K562 (cell line): ENCODE data around the gene TEX101. TPM values are rescaled to one million over a fixed set of nuclear protein-coding genes. Genes with fewer than 3 reads are reported as not detected.

Source experiments
- CEBPB ChIP-seq: fragments of 450-650 bp; IDR thresholded peaks from 2 replicates; pipeline ENCODE4 v1.6.1; 2016; ENCODE audit warnings: missing genetic modification characterization, missing compliant biosample characterization
- FOSL1 ChIP-seq: fragments of 200-800 bp; sonication (Bioruptor generic); conservative IDR thresholded peaks from 2 replicates; pipeline ENCODE4 v1.6.1; 2016; ENCODE audit warnings: missing genetic modification characterization, missing compliant biosample characterization
- KLF1 ChIP-seq: fragments of 450-650 bp; IDR thresholded peaks from 2 replicates; pipeline ENCODE4 v1.6.1; 2016; ENCODE audit warnings: missing genetic modification characterization, missing compliant biosample characterization
- MAFG ChIP-seq: fragments of 450-650 bp; conservative IDR thresholded peaks from 2 replicates; pipeline ENCODE4 v1.6.1; 2016; ENCODE audit warnings: missing genetic modification characterization, missing compliant biosample characterization
- TEAD2 ChIP-seq: fragments of 450-650 bp; IDR thresholded peaks from 2 replicates; pipeline ENCODE4 v1.6.1; 2016; ENCODE audit warnings: missing genetic modification characterization, control low read depth, missing compliant biosample characterization
- ZFP30 ChIP-seq: fragments of 250-450 bp; sonication (Bioruptor Pico); IDR thresholded peaks from 2 replicates; pipeline ENCODE4 v1.8.0; 2022; ENCODE audit warnings: moderate library complexity, mild to moderate bottlenecking, inconsistent platforms, borderline replicate concordance
- polyA plus RNA-seq, 8 experiments: library from polyadenylated mRNA; depleted of rRNA in 4 of 8; stranded (reverse) in 5 of 8; unstranded in 3 of 8; fragments of >200 nt; fragmentation: Nextera tagmentation in 2 of 8; fragmentation: Illumina TruSeq in 1 of 8; extraction: Ambion mirVana in 2 of 8; extraction: Trizol in 1 of 8; gene quantifications; 2 replicates each; pipeline versions ENCODE4 v1.2.1 to v1.2.3, GENCODE V29; 2011 to 2014; ENCODE audit warnings: inconsistent platforms in 1 of 8, missing spikeins in 1 of 8
- total RNA-seq, 7 experiments: library from RNA; depleted of rRNA in 6 of 7; stranded (reverse); fragments of >200 nt in 6 of 7; fragmentation: Illumina TruSeq in 2 of 7; extraction: Trizol in 2 of 7; gene quantifications; 2 replicates each; pipeline versions ENCODE4 v1.2.1 to v1.2.3, GENCODE V29; 2011 to 2021; ENCODE audit warnings: low replicate concordance in 1 of 7
- TF ChIP-seq, protein P1 (sequence below), 3 experiments: IDR thresholded peaks in 2 of 3; conservative IDR thresholded peaks in 1 of 3; 2 replicates each; pipeline ENCODE4 v1.5.1; 2011 to 2012; ENCODE audit warnings: low read length in 3 of 3, mild to moderate bottlenecking in 3 of 3, control low read depth in 2 of 3, improper control_type of control experiment in 1 of 3, inconsistent platforms in 1 of 3, low read depth in 1 of 3, mixed read lengths in 1 of 3, moderate library complexity in 1 of 3; ENCODE audit not compliant: insufficient read depth in 2 of 3
- TF ChIP-seq, protein P2 (sequence below), 2 experiments: fragments of 450-650 bp; IDR thresholded peaks; 2 replicates each; pipeline ENCODE4 v1.6.1; 2016

The TEX101 gene
- total and polyA plus RNA-seq, 9 of the 15 experiments (the other 6 are each of a cell fraction or from before 2014, with no cell fraction given) = 0.10 to 0.36 (median 0.14) TPM; not detected in 6

DNA sequence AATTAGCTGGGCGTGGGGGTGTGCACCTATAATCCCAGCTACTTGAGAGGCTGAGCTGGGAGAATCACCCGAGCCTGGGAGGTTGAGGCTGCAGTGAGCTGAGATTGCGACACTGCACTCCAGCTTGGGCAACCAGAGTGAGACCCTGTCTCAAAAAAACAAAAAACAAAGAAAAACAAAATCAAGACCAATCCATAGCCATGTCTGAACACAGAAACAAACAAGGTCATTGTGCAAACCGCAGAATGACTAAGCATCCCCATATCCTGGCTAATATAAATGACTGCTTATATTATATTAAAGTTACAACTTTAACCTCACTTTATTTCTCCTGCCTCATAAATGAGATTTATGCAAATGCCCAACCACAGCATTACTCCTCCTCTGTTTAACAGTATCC lies 53.0 kb downstream of the TEX101 start (continued):
- TF ChIP-seq, protein P1, sequence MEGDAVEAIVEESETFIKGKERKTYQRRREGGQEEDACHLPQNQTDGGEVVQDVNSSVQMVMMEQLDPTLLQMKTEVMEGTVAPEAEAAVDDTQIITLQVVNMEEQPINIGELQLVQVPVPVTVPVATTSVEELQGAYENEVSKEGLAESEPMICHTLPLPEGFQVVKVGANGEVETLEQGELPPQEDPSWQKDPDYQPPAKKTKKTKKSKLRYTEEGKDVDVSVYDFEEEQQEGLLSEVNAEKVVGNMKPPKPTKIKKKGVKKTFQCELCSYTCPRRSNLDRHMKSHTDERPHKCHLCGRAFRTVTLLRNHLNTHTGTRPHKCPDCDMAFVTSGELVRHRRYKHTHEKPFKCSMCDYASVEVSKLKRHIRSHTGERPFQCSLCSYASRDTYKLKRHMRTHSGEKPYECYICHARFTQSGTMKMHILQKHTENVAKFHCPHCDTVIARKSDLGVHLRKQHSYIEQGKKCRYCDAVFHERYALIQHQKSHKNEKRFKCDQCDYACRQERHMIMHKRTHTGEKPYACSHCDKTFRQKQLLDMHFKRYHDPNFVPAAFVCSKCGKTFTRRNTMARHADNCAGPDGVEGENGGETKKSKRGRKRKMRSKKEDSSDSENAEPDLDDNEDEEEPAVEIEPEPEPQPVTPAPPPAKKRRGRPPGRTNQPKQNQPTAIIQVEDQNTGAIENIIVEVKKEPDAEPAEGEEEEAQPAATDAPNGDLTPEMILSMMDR (IDR thresholded peaks at IDR 0.05 in 2 of 3, conservative IDR thresholded peaks at IDR 0.05 in 1 of 3; ENCODE audit: insufficient read depth in 2 of 3, low read depth in 1 of 3, low read length in 3 of 3) = no peak
- TF ChIP-seq ZFP30 (CRISPR knock-in tag) = no peak
- TF ChIP-seq, protein P2, sequence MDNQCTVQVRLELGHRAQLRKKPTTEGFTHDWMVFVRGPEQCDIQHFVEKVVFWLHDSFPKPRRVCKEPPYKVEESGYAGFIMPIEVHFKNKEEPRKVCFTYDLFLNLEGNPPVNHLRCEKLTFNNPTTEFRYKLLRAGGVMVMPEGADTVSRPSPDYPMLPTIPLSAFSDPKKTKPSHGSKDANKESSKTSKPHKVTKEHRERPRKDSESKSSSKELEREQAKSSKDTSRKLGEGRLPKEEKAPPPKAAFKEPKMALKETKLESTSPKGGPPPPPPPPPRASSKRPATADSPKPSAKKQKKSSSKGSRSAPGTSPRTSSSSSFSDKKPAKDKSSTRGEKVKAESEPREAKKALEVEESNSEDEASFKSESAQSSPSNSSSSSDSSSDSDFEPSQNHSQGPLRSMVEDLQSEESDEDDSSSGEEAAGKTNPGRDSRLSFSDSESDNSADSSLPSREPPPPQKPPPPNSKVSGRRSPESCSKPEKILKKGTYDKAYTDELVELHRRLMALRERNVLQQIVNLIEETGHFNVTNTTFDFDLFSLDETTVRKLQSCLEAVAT (IDR thresholded peaks at IDR 0.05) = peak in 1 of 2 experiments; percentile 82; a peak in 2 of 4 replicates
- TF ChIP-seq FOSL1 (tag) = peak; percentile 63
- TF ChIP-seq KLF1 (tag) = no peak
- peak; percentile 77 for TF ChIP-seq MAFG (tag)
- no peak for TF ChIP-seq TEAD2 (tag)
- TF ChIP-seq CEBPB (tag) = peak; percentile 91
- TF ChIP-seq, all 486 proteins: peak for 22

Other genes starting within 250 kb of the TEX101 start
Only the 7 nearest of the 15 such genes appear.
- gene PSG9, start 145.4 kb upstream of the TEX101 start, total RNA-seq (2014; rRNA removed) = not detected in 2 replicates
- not detected in 2 replicates for gene PSG9, start 145.4 kb upstream of the TEX101 start, total RNA-seq (2014; rRNA removed; fragmentation: Illumina TruSeq; extraction: Trizol)
- gene PSG9, start 145.4 kb upstream of the TEX101 start, total RNA-seq (2015; rRNA removed; fragmentation: Illumina TruSeq; extraction: Trizol) = not detected in 2 replicates
- gene PSG9, start 145.4 kb upstream of the TEX101 start, total RNA-seq (2021) = not detected in 2 replicates
- not detected in 2 replicates for gene PSG9, start 145.4 kb upstream of the TEX101 start, polyA plus RNA-seq (2011; rRNA removed)
- not detected in 2 replicates for gene PSG9, start 145.4 kb upstream of the TEX101 start, polyA plus RNA-seq (2014; fragmentation: Illumina TruSeq; extraction: Trizol)
- under 1 TPM in 1 of 2 experiments, not detected in 1; 0.20 TPM for gene PSG9, start 145.4 kb upstream of the TEX101 start, polyA plus RNA-seq (2014; fragmentation: Nextera tagmentation; extraction: Ambion mirVana)
- gene PSG9, start 145.4 kb upstream of the TEX101 start, polyA plus RNA-seq (2014; rRNA removed) = not detected in 2 replicates
- not detected in 2 replicates for gene CD177, start 61.2 kb upstream of the TEX101 start, total RNA-seq (2014; rRNA removed)
- gene CD177, start 61.2 kb upstream of the TEX101 start, total RNA-seq (2014; rRNA removed; fragmentation: Illumina TruSeq; extraction: Trizol) = not detected in 2 replicates
- gene CD177, start 61.2 kb upstream of the TEX101 start, total RNA-seq (2015; rRNA removed; fragmentation: Illumina TruSeq; extraction: Trizol) = not detected in 2 replicates
- gene CD177, start 61.2 kb upstream of the TEX101 start, total RNA-seq (2021) = not detected in 2 replicates
- gene CD177, start 61.2 kb upstream of the TEX101 start, polyA plus RNA-seq (2011; rRNA removed) = not detected in 2 replicates
- not detected in 2 replicates for gene CD177, start 61.2 kb upstream of the TEX101 start, polyA plus RNA-seq (2014; fragmentation: Illumina TruSeq; extraction: Trizol)
- not detected for gene CD177, start 61.2 kb upstream of the TEX101 start, polyA plus RNA-seq (2014; fragmentation: Nextera tagmentation; extraction: Ambion mirVana)
- not detected in 2 replicates for gene CD177, start 61.2 kb upstream of the TEX101 start, polyA plus RNA-seq (2014; rRNA removed)
- 0.18 and 0.20 TPM in 2 replicates for gene LYPD3, start 50.7 kb downstream of the TEX101 start, total RNA-seq (2014; rRNA removed)
- not detected in 2 replicates for gene LYPD3, start 50.7 kb downstream of the TEX101 start, total RNA-seq (2014; rRNA removed; fragmentation: Illumina TruSeq; extraction: Trizol)
- gene LYPD3, start 50.7 kb downstream of the TEX101 start, total RNA-seq (2015; rRNA removed; fragmentation: Illumina TruSeq; extraction: Trizol) = 0.22 TPM in 1 of 2 replicates, not detected in the other
- gene LYPD3, start 50.7 kb downstream of the TEX101 start, total RNA-seq (2021) = 0.31 and 0.33 TPM in 2 replicates
- gene LYPD3, start 50.7 kb downstream of the TEX101 start, polyA plus RNA-seq (2011; rRNA removed) = 0.28 and 0.64 TPM in 2 replicates
- gene LYPD3, start 50.7 kb downstream of the TEX101 start, polyA plus RNA-seq (2014; fragmentation: Illumina TruSeq; extraction: Trizol) = 0.26 and 0.27 TPM in 2 replicates
- under 1 TPM; 0.04 to 0.06 TPM for gene LYPD3, start 50.7 kb downstream of the TEX101 start, polyA plus RNA-seq (2014; fragmentation: Nextera tagmentation; extraction: Ambion mirVana)
- 0.17 and 0.19 TPM in 2 replicates for gene LYPD3, start 50.7 kb downstream of the TEX101 start, polyA plus RNA-seq (2014; rRNA removed)
- gene PHLDB3, start 89.9 kb downstream of the TEX101 start, total RNA-seq (2014; rRNA removed) = 23.5 and 28.0 TPM in 2 replicates
- 1.1 and 1.6 TPM in 2 replicates for gene PHLDB3, start 89.9 kb downstream of the TEX101 start, total RNA-seq (2014; rRNA removed; fragmentation: Illumina TruSeq; extraction: Trizol)
- 5.4 and 6.4 TPM in 2 replicates for gene PHLDB3, start 89.9 kb downstream of the TEX101 start, total RNA-seq (2015; rRNA removed; fragmentation: Illumina TruSeq; extraction: Trizol)
- gene PHLDB3, start 89.9 kb downstream of the TEX101 start, total RNA-seq (2021) = 11.8 and 12.7 TPM in 2 replicates
- gene PHLDB3, start 89.9 kb downstream of the TEX101 start, polyA plus RNA-seq (2011; rRNA removed) = 3.5 and 6.1 TPM in 2 replicates
- gene PHLDB3, start 89.9 kb downstream of the TEX101 start, polyA plus RNA-seq (2014; fragmentation: Illumina TruSeq; extraction: Trizol) = 3.9 and 6.7 TPM in 2 replicates
- gene PHLDB3, start 89.9 kb downstream of the TEX101 start, polyA plus RNA-seq (2014; fragmentation: Nextera tagmentation; extraction: Ambion mirVana) = under 1 TPM; 0.04 to 0.06 TPM
- gene PHLDB3, start 89.9 kb downstream of the TEX101 start, polyA plus RNA-seq (2014; rRNA removed) = 5.2 and 11.4 TPM in 2 replicates
- 15.7 and 17.1 TPM in 2 replicates for gene ETHE1, start 112.3 kb downstream of the TEX101 start, total RNA-seq (2014; rRNA removed)
- gene ETHE1, start 112.3 kb downstream of the TEX101 start, total RNA-seq (2014; rRNA removed; fragmentation: Illumina TruSeq; extraction: Trizol) = 5.2 and 5.9 TPM in 2 replicates
- 8.8 and 10.2 TPM in 2 replicates for gene ETHE1, start 112.3 kb downstream of the TEX101 start, total RNA-seq (2015; rRNA removed; fragmentation: Illumina TruSeq; extraction: Trizol)
- gene ETHE1, start 112.3 kb downstream of the TEX101 start, total RNA-seq (2021) = 9.1 and 13.0 TPM in 2 replicates
- 17.3 and 28.5 TPM in 2 replicates for gene ETHE1, start 112.3 kb downstream of the TEX101 start, polyA plus RNA-seq (2011; rRNA removed)
- gene ETHE1, start 112.3 kb downstream of the TEX101 start, polyA plus RNA-seq (2014; fragmentation: Illumina TruSeq; extraction: Trizol) = 10.2 and 13.8 TPM in 2 replicates
- gene ETHE1, start 112.3 kb downstream of the TEX101 start, polyA plus RNA-seq (2014; fragmentation: Nextera tagmentation; extraction: Ambion mirVana) = 1 to 10 TPM; 2.9 to 5.4 TPM
- 19.1 and 21.0 TPM in 2 replicates for gene ETHE1, start 112.3 kb downstream of the TEX101 start, polyA plus RNA-seq (2014; rRNA removed)
- gene ZNF575, start 118.3 kb downstream of the TEX101 start, total RNA-seq (2014; rRNA removed) = 0.32 and 0.37 TPM in 2 replicates
- gene ZNF575, start 118.3 kb downstream of the TEX101 start, total RNA-seq (2014; rRNA removed; fragmentation: Illumina TruSeq; extraction: Trizol) = not detected in 2 replicates
- gene ZNF575, start 118.3 kb downstream of the TEX101 start, total RNA-seq (2015; rRNA removed; fragmentation: Illumina TruSeq; extraction: Trizol) = not detected in 2 replicates
- gene ZNF575, start 118.3 kb downstream of the TEX101 start, total RNA-seq (2021) = 0.20 and 0.72 TPM in 2 replicates
- gene ZNF575, start 118.3 kb downstream of the TEX101 start, polyA plus RNA-seq (2011; rRNA removed) = 0.03 TPM in 1 of 2 replicates, not detected in the other
- gene ZNF575, start 118.3 kb downstream of the TEX101 start, polyA plus RNA-seq (2014; fragmentation: Illumina TruSeq; extraction: Trizol) = not detected in 2 replicates
- gene ZNF575, start 118.3 kb downstream of the TEX101 start, polyA plus RNA-seq (2014; fragmentation: Nextera tagmentation; extraction: Ambion mirVana) = not detected
- gene ZNF575, start 118.3 kb downstream of the TEX101 start, polyA plus RNA-seq (2014; rRNA removed) = 0.98 and 1.4 TPM in 2 replicates
- 31.5 and 40.2 TPM in 2 replicates for gene XRCC1, start 160.6 kb downstream of the TEX101 start, total RNA-seq (2014; rRNA removed)
- 10.4 and 13.7 TPM in 2 replicates for gene XRCC1, start 160.6 kb downstream of the TEX101 start, total RNA-seq (2014; rRNA removed; fragmentation: Illumina TruSeq; extraction: Trizol)
- 24.4 and 24.9 TPM in 2 replicates for gene XRCC1, start 160.6 kb downstream of the TEX101 start, total RNA-seq (2015; rRNA removed; fragmentation: Illumina TruSeq; extraction: Trizol)
- 24.9 and 27.9 TPM in 2 replicates for gene XRCC1, start 160.6 kb downstream of the TEX101 start, total RNA-seq (2021)
- gene XRCC1, start 160.6 kb downstream of the TEX101 start, polyA plus RNA-seq (2011; rRNA removed) = 21.8 and 23.3 TPM in 2 replicates
- gene XRCC1, start 160.6 kb downstream of the TEX101 start, polyA plus RNA-seq (2014; fragmentation: Illumina TruSeq; extraction: Trizol) = 36.9 and 37.0 TPM in 2 replicates
- gene XRCC1, start 160.6 kb downstream of the TEX101 start, polyA plus RNA-seq (2014; fragmentation: Nextera tagmentation; extraction: Ambion mirVana) = 1 to 10 TPM; 1.5 to 5.2 TPM
- gene XRCC1, start 160.6 kb downstream of the TEX101 start, polyA plus RNA-seq (2014; rRNA removed) = 33.8 and 34.9 TPM in 2 replicates